HEK293T (cell line): Measurements from ENCODE around the gene TTC31.
A peak's percentile ranks its signal among the peaks of the same experiment; 100 is the strongest.
"Not testable (repeated sequence)": the region's sequence is repeated elsewhere in the genome, so short reads cannot be mapped to it uniquely, and the experiment has no call there.

Experiments used
- CTCF ChIA-PET: fragments of 350-600 bp; formaldehyde crosslinking; extraction: SDS; loops from one replicate; lab custom pipeline; 2021; ENCODE audit warnings: antibody characterized with exemption, inconsistent platforms; lab: Yijun Ruan, JAX
- POLR2A ChIA-PET: fragments of 350-600 bp; formaldehyde crosslinking; extraction: SDS; loops from one replicate; lab custom pipeline; 2020; ENCODE audit warnings: antibody characterized with exemption, inconsistent platforms; lab: Yijun Ruan, JAX
- DNase-seq: peaks from one replicate; pipeline ENCODE4 v3.0.0; 2012; ENCODE audit warnings: mixed read lengths; ENCODE audit errors: extremely low spot score
- ARNT ChIP-seq: fragments of 450-650 bp; IDR thresholded peaks from 2 replicates; pipeline ENCODE4 v1.6.1; 2017; ENCODE audit warnings: mild to moderate bottlenecking
- BHLHE40 ChIP-seq: fragments of 450-650 bp; IDR thresholded peaks from 2 replicates; pipeline ENCODE4 v1.6.1; 2016; ENCODE audit warnings: mild to moderate bottlenecking, moderate library complexity, borderline replicate concordance
- CTBP1 ChIP-seq: fragments of 450-650 bp; IDR thresholded peaks from 2 replicates; pipeline ENCODE4 v1.6.1; 2016; ENCODE audit warnings: borderline replicate concordance
- ELF4 ChIP-seq: fragments of 450-650 bp; IDR thresholded peaks from 2 replicates; pipeline ENCODE4 v1.6.1; 2017; ENCODE audit warnings: antibody characterized with exemption
- FOXA1 ChIP-seq: fragments of 450-650 bp; IDR thresholded peaks from 2 replicates; pipeline ENCODE4 v1.6.1; 2016; ENCODE audit warnings: mild to moderate bottlenecking
- FOXK2 ChIP-seq: fragments of 450-650 bp; IDR thresholded peaks from 2 replicates; pipeline ENCODE4 v1.6.1; 2016; ENCODE audit warnings: mild to moderate bottlenecking
- FOXM1 ChIP-seq: fragments of 450-650 bp; IDR thresholded peaks from 2 replicates; pipeline ENCODE4 v1.6.1; 2017; ENCODE audit warnings: mild to moderate bottlenecking, borderline replicate concordance
- HDGF ChIP-seq: fragments of 450-650 bp; IDR thresholded peaks from 2 replicates; pipeline ENCODE4 v1.6.1; 2017; ENCODE audit warnings: antibody characterized with exemption, borderline replicate concordance
- L3MBTL2 ChIP-seq: fragments of 450-650 bp; conservative IDR thresholded peaks from 2 replicates; pipeline ENCODE4 v1.6.1; 2016; ENCODE audit warnings: mild to moderate bottlenecking
- LEF1 ChIP-seq: fragments of 450-650 bp; IDR thresholded peaks from 2 replicates; pipeline ENCODE4 v1.6.1; 2017; ENCODE audit warnings: mild to moderate bottlenecking, borderline replicate concordance
- NFRKB ChIP-seq: fragments of 450-650 bp; IDR thresholded peaks from 2 replicates; pipeline ENCODE4 v1.6.1; 2016; ENCODE audit warnings: mild to moderate bottlenecking, moderate library complexity
- SP1 ChIP-seq: fragments of 450-650 bp; IDR thresholded peaks from 2 replicates; pipeline ENCODE4 v1.6.1; 2017
- SUZ12 ChIP-seq: fragments of 450-650 bp; IDR thresholded peaks from 2 replicates; pipeline ENCODE4 v1.6.1; 2016; ENCODE audit warnings: mild to moderate bottlenecking
- TARDBP ChIP-seq: fragments of 450-650 bp; IDR thresholded peaks from 2 replicates; pipeline ENCODE4 v1.6.1; 2016
- ZNF384 ChIP-seq: fragments of 450-650 bp; IDR thresholded peaks from 2 replicates; pipeline ENCODE4 v1.6.1; 2016
- TF ChIP-seq, protein P1 (sequence below): fragments of 450-650 bp; IDR thresholded peaks from 2 replicates; pipeline ENCODE4 v1.6.1; 2016

Gene TTC31

DNA sequence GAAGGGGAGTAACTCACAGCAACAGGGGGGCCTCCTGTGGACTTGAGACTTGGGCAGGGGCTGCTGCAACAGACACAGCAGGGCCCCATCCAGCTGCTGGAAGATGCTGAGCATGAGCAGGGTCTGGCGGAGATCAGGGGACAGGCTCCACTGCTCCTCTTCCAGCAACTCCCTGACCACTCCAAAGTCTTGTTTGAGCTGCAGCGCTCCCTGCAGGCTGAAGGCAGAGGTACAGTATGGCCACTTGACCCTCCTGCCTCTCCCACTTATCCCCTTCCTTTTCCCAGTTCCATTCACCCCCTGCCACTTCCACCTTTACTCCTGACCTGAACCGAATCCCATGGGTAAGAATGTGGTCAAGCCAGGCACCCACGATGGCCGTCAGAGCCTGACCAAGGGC lies 8.0 kb upstream of the TTC31 start:
- POLR2A ChIA-PET = interaction anchor here (0.9 to 5.4 kb wide), 4 partner anchors 8 to 58 kb away, joined by 3 to 62 read pairs (median 4); partner anchors contain the start of genes CCDC142, MOGS, TTC31 and WBP1
- TF ChIP-seq, protein P1, sequence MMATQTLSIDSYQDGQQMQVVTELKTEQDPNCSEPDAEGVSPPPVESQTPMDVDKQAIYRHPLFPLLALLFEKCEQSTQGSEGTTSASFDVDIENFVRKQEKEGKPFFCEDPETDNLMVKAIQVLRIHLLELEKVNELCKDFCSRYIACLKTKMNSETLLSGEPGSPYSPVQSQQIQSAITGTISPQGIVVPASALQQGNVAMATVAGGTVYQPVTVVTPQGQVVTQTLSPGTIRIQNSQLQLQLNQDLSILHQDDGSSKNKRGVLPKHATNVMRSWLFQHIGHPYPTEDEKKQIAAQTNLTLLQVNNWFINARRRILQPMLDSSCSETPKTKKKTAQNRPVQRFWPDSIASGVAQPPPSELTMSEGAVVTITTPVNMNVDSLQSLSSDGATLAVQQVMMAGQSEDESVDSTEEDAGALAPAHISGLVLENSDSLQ = no peak
- TF ChIP-seq SUZ12 = no peak
- no peak for TF ChIP-seq BHLHE40
- TF ChIP-seq FOXM1 = no peak
- TF ChIP-seq FOXA1 = no peak
- TF ChIP-seq FOXK2 = no peak
- CTCF ChIA-PET = interaction anchor here (0.6 to 1.6 kb wide), 4 partner anchors 8 to 79 kb away, joined by 3 to 4 read pairs (median 3); partner anchors contain the start of genes CCDC142 and TTC31
- DNase-seq = no peak

DNA sequence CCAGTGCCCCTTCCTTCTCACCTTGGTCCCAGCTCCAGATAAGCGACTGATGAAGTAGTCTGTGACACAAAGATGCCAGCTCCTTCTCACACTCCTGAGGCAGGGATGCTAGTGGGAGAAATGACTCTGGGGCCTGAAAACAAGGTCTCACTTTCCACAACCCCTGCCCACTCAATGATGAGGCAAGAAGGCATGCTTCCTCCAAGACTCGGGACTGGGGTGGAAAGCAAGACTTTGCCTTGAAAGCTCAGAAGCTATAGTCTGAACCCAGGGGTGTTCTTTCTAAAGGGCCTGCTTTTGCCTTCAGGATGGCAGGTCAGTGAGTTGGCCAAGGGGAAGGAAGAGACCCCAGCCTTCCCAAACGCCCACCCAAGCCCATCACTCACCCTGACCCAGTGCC lies 1.4 kb upstream of the TTC31 start:
- CTCF ChIA-PET = interaction anchor here (0.8 to 1.3 kb wide), 2 partner anchors 14 to 49 kb away, joined by 4 to 5 read pairs; partner anchors contain the start of gene HTRA2
- DNase-seq = no peak
- POLR2A ChIA-PET = interaction anchor here (0.9 to 4.1 kb wide), 11 partner anchors 9 to 112 kb away, joined by 3 to 46 read pairs (median 15); partner anchors contain the start of genes AUP1, HTRA2, INO80B and MOGS
- TF ChIP-seq, protein P1 = no peak
- TF ChIP-seq L3MBTL2 = no peak
- TF ChIP-seq SUZ12 = no peak
- TF ChIP-seq CTBP1 = no peak
- no peak for TF ChIP-seq FOXA1
- no peak for TF ChIP-seq FOXM1
- TF ChIP-seq ELF4 = no peak
- TF ChIP-seq BHLHE40 = no peak
- TF ChIP-seq ARNT = no peak
- TF ChIP-seq FOXK2 = no peak
- no peak for TF ChIP-seq NFRKB
- TF ChIP-seq SP1 = no peak

DNA sequence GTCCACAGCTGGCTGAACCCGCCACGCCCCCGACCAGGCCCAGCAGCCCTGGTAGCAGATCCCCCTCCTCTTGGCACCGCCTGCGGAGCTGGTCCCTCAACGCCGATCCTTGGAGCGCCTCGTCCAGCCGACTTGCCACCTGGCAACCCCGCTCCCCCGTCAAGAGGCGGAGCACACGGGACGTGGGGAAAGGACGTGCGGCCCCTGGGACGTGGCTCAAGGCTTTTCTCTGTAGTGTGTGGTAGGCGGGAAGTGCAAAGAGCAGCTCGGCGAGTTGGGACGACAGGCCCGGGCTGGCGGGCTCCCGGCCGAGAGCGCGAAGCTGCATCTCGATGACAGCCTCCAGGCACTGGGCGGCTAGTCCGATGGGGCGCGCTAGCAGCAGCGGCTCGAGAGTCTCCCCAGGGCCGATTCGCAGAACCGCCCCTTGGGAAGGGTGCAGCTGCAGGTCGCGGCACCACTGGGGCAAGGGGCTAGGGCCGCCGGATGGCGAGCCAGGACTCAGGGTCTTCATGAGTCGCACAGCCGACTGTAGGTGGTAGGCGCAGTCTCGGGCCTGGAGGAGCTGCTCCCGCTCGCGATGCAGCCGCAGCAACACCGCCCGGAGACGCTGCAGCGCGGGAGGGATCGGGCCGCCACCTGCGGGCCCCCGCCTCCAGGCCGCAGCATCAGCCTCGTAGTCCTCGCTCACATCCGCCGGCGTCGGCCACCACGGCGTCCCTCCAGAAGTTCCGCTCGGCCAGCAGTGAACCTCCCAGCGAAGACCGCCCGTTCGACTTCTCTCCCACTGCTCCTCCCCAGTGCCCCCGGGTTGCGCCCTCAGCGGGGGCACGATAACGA lies 700 bp upstream of the TTC31 start:
- TF ChIP-seq, protein P1 = no peak
- no peak; the same call in 1 of the 2 replicates for TF ChIP-seq L3MBTL2
- TF ChIP-seq SP1 = no peak
- TF ChIP-seq BHLHE40 = no peak
- peak; percentile 46 for DNase-seq
- CTCF ChIA-PET = interaction anchor here (0.7 to 1.5 kb wide), 9 partner anchors 7 to 392 kb away, joined by 3 to 10 read pairs (median 3); partner anchors contain the start of gene HTRA2
- POLR2A ChIA-PET = interaction anchor here (0.8 to 4.1 kb wide), 17 partner anchors 7 to 112 kb away, joined by 3 to 46 read pairs (median 6); partner anchors contain the start of genes AUP1, DQX1, HTRA2 and INO80B

DNA sequence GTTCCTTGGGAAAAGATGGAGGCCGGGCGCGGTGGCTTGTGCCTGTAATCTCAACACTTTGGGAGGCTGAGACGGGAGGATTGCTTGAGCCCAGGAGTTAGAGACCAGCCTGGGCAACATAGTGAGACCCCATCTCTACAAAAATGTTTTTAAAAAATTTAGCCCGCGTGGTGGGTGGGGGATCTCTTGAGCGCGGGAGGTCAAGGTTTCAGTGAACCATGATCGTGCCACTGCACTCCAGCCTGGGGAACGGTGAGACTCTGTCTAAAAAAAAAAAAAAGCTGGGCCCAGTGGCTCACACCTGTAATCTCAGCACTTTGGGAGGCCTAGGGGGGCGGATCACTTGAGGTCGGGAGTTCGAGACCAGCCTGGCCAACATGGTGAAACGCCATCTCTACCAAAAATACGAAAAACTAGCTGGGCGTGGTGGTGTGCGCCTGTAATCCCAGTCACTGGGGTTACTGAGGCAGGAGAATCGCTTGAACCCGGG lies 839 bp downstream of the TTC31 start:
- POLR2A ChIA-PET = interaction anchor here (0.8 to 4.1 kb wide), 8 partner anchors 11 to 105 kb away, joined by 5 to 46 read pairs (median 16); partner anchors contain the start of genes AUP1, HTRA2, MRPL53 and PCGF1
- not testable (repeated sequence) for DNase-seq
- CTCF ChIA-PET = interaction anchor here (0.9 to 1.2 kb wide), 3 partner anchors 25 to 48 kb away, joined by 3 to 5 read pairs (median 3); partner anchors contain the start of gene WBP1

DNA sequence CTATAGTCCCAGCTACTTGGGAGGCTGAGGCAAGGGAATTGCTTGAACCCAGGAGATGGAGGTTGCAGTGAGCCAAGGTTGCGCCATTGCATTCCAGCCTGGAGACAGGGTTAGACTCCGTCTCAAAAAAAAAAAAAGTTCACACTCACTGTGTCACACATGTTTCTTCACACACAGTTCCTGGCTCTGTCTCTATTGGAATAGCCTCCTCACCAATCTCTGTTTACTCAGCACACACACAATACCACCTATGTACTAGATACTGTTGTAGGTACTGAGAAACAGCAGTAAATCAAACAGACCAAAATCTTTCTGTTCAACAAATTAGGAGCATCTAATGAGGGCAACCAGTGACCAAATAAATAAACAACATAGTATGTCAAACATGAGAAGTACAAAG lies 3.3 kb downstream of the TTC31 start:
- no peak for TF ChIP-seq TARDBP
- no peak for TF ChIP-seq BHLHE40
- TF ChIP-seq HDGF = no peak
- no peak for TF ChIP-seq SUZ12
- TF ChIP-seq FOXM1 = no peak
- TF ChIP-seq ARNT = no peak
- POLR2A ChIA-PET = no interaction called here
- CTCF ChIA-PET = no interaction called here
- DNase-seq = no peak

DNA sequence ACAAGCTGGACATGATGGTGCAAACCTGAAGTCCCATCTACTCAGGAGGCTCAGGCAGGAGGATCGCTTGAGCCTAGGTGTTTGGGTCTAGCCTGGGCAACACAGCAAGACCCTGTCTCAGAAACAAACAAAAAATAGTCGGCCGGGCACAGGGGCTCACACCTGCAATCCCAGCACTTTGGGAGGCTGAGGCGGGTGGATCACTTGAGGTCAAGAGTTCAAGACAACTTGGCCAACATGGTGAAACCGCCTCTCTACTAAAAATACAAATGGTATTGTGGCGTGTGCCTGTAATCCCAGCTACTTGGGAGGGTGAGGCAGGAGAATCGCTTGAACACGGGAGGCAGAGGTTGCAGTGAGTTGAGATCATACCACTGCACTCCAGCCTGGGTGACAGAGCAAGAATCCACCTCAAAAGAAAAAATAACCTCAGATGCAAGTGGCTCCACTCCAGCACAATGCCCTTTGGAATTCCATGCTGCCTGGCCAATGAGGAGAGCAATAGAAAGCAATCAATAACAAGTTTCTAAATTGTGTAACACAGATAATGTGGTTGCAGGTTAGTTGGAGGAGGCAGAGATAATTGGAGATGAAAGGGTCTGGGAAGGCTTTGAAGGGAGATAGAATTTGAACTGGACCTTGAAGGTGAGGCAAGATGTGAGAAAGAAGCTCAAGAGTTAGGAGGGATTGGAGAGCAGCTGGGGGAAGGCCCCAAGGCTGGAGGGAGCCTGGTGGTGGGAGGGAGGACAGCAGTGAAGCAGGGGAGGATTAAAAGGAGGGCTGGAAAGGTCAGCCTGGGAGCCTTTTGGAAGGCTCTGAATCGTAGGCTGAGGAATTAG lies 6.0 kb downstream of the TTC31 start:
- TF ChIP-seq LEF1 (no peak), TARDBP (no peak), CTBP1 (no peak), ELF4 (no peak), ZNF384 (no peak), SUZ12 (no peak), FOXK2 (no peak), HDGF (no peak), FOXM1 (no peak)
- TF ChIP-seq, protein P1 = no peak
- ChIA-PET POLR2A (interaction anchor here (1.1 kb wide), 1 partner anchor 18 kb away, joined by 4 read pairs; the partner anchor contains the start of gene PCGF1), CTCF (no interaction called here)
- no peak for DNase-seq
